ENCODE results near the gene INPP4B.

DNA sequence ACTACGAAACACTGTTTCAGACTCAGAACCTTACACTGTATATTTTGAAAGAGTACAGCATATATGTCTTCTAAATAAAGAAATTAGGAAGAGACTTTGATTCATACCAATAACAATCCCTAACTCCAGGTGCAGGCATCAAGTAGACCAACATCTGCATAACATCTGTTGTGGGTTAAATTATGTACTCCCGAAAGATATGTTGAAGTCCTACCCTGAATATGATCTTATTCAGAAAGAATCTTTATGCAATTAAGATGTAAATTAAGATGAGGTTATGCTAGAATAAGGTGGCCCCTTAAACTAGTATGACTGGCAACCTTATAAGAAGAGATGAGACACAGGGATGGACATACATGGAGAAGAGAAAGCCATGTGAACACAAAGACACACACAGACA, 117.9 kb downstream of the INPP4B start:
- TF ChIP-seq, protein P1, sequence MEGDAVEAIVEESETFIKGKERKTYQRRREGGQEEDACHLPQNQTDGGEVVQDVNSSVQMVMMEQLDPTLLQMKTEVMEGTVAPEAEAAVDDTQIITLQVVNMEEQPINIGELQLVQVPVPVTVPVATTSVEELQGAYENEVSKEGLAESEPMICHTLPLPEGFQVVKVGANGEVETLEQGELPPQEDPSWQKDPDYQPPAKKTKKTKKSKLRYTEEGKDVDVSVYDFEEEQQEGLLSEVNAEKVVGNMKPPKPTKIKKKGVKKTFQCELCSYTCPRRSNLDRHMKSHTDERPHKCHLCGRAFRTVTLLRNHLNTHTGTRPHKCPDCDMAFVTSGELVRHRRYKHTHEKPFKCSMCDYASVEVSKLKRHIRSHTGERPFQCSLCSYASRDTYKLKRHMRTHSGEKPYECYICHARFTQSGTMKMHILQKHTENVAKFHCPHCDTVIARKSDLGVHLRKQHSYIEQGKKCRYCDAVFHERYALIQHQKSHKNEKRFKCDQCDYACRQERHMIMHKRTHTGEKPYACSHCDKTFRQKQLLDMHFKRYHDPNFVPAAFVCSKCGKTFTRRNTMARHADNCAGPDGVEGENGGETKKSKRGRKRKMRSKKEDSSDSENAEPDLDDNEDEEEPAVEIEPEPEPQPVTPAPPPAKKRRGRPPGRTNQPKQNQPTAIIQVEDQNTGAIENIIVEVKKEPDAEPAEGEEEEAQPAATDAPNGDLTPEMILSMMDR (IDR thresholded peaks at IDR 0.05), result no peak
- TF ChIP-seq POLR2A (IDR thresholded peaks at IDR 0.05), result no peak

Measured in body of pancreas (tissue), 4 donors.